Gastrocnemius medialis (tissue), 4 donors: Measurements from ENCODE around the gene SCD5. TPM values are rescaled to one million over a fixed set of nuclear protein-coding genes. Genes with fewer than 3 reads are reported as not detected.

Experiments used
- ATAC-seq, 2 donors: fragments of 150-250 bp; one replicate each; pipeline ENCODE4 v1.9.1; 2016
- DNase-seq, 2 donors: peaks; one replicate each; pipeline ENCODE4 v3.0.0-alpha.2; 2019
- H3K27ac ChIP-seq, 4 donors: fragments of 200-600 bp; sonication (generic); 1 replicate in 1 of 4; 2 replicates in 3 of 4; pipeline ENCODE4 v1.5.1; 2016 to 2018; ENCODE audit warnings: mild to moderate bottlenecking in 2 of 4, moderate library complexity in 1 of 4
- H3K27me3 ChIP-seq, 3 donors: fragments of 200-600 bp; sonication (generic) in 2 of 3; 1 replicate in 1 of 3; 2 replicates in 2 of 3; pipeline versions ENCODE4 v1.5.1 to v1.6.0; 2016 to 2019; ENCODE audit warnings: mild to moderate bottlenecking in 1 of 3, moderate library complexity in 1 of 3
- H3K36me3 ChIP-seq, 2 donors: fragments of 200-600 bp; sonication (generic) in 1 of 2; one replicate each; pipeline ENCODE4 v1.5.1; 2017 to 2018
- H3K4me1 ChIP-seq, 2 donors: fragments of 200-600 bp; sonication (generic) in 1 of 2; one replicate each; pipeline ENCODE4 v1.5.1; 2016 to 2017; ENCODE audit warnings: mild to moderate bottlenecking in 2 of 2
- H3K4me3 ChIP-seq, 4 donors: fragments of 200-600 bp; sonication (generic) in 3 of 4; 1 replicate in 1 of 4; 2 replicates in 3 of 4; pipeline ENCODE4 v1.5.1; 2016 to 2019; ENCODE audit warnings: mild to moderate bottlenecking in 2 of 4
- H3K9me3 ChIP-seq, 3 donors: fragments of 200-600 bp; sonication (generic) in 2 of 3; 1 replicate in 1 of 3; 2 replicates in 2 of 3; pipeline ENCODE4 v1.5.1; 2016 to 2019
- CTCF ChIP-seq, 5 experiments: fragments of 450-650 bp in 3 of 5; fragments of 200-600 bp in 2 of 5; sonication (generic) in 2 of 5; IDR thresholded peaks in 4 of 5; conservative IDR thresholded peaks in 1 of 5; 1 replicate in 4 of 5; 2 replicates in 1 of 5; pipeline ENCODE4 v1.5.1; 2016 to 2019; ENCODE audit warnings: antibody characterized with exemption in 5 of 5, mild to moderate bottlenecking in 3 of 5, moderate library complexity in 3 of 5
- POLR2A ChIP-seq, 2 donors: fragments of 450-650 bp; IDR thresholded peaks; one replicate each; pipeline ENCODE4 v1.6.1; 2017; ENCODE audit warnings: antibody characterized with exemption in 2 of 2, mild to moderate bottlenecking in 2 of 2, moderate library complexity in 2 of 2
- in situ Hi-C, 4 donors: fragments of 200-750 bp; cut with MboI; loops; one replicate each; pipeline versions ENCODE4 v1.15.0 to v1.8.0; 2017; ENCODE audit warnings: low sequenced_read_pairs in 4 of 4
- intact Hi-C: fragments of 100-400 bp; cut with DNase I; formaldehyde crosslinking; loops from one replicate; pipeline ENCODE4 v1.15.1; 2023; ENCODE audit warnings: low total_unique reads
- total RNA-seq, 4 donors: library from RNA; depleted of rRNA; stranded (reverse); fragments of >200 nt; gene quantifications; one replicate each; pipeline versions ENCODE4 v1.1.0 to v1.2.3, GENCODE V29; 2016

SCD5 gene
- total RNA-seq, 4 donors from 2014 or later = 0.68 to 2.4 (median 1.4) TPM

- Histone ChIP-seq H3K9me3 (no peaks in the 10 kb centered on the region), H3K27me3 (no peaks in the 10 kb centered on the region), H3K4me3 (no peak overlapping the region), H3K36me3 (no peaks in the 10 kb centered on the region), H3K27ac (no peak overlapping the region), H3K4me1 (no peaks in the 10 kb centered on the region)
- DNase-seq = no peak
- TF ChIP-seq CTCF (IDR thresholded peaks at IDR 0.05 in 4 of 5, conservative IDR thresholded peaks at IDR 0.05 in 1 of 5) (no peak), POLR2A (IDR thresholded peaks at IDR 0.05) (no peak)
- intact Hi-C loops (no loop called here), in situ Hi-C loops (no loop called here)
- ATAC-seq = no peak
Observed at GRCh38 chr4:82747686-82748575, 50.7 kb downstream of the SCD5 start.

- intact Hi-C loops = no loop called here
- no peak for ATAC-seq
- Histone ChIP-seq H3K27ac (no peak overlapping the region), H3K27me3 (no peaks in the 10 kb centered on the region), H3K9me3 (no peaks in the 10 kb centered on the region), H3K4me3 (no peak overlapping the region), H3K36me3 (no peaks in the 10 kb centered on the region), H3K4me1 (no peaks in the 10 kb centered on the region)
- no peak for DNase-seq
- TF ChIP-seq POLR2A (IDR thresholded peaks at IDR 0.05) = no peak
- TF ChIP-seq CTCF (IDR thresholded peaks at IDR 0.05 in 4 of 5, conservative IDR thresholded peaks at IDR 0.05 in 1 of 5) = no peak
- in situ Hi-C loops = no loop called here
Observed at GRCh38 chr4:82746705-82747574, 51.7 kb downstream of the SCD5 start.

- in situ Hi-C loops = no loop called here
- no peaks in the 10 kb centered on the region for H3K9me3 ChIP-seq
- H3K36me3 ChIP-seq = no peaks in the 10 kb centered on the region
- H3K4me3 ChIP-seq = no peak overlapping the region
- ATAC-seq (no peak), DNase-seq (no peak)
- TF ChIP-seq CTCF (IDR thresholded peaks at IDR 0.05 in 4 of 5, conservative IDR thresholded peaks at IDR 0.05 in 1 of 5) (no peak), POLR2A (IDR thresholded peaks at IDR 0.05) (no peak)
- H3K4me1 ChIP-seq = no peaks in the 10 kb centered on the region
- H3K27ac ChIP-seq = no peak overlapping the region
- H3K27me3 ChIP-seq = no peaks in the 10 kb centered on the region
- intact Hi-C loops = no loop called here
Observed at GRCh38 chr4:82745173-82745842, 53.3 kb downstream of the SCD5 start.

GRCh38 chr4:82744284-82744968 lies 54.2 kb downstream of the SCD5 start:
- Histone ChIP-seq H3K9me3 (no peaks in the 10 kb centered on the region), H3K4me3 (no peak overlapping the region), H3K27me3 (no peaks in the 10 kb centered on the region), H3K27ac (no peak overlapping the region), H3K4me1 (no peaks in the 10 kb centered on the region), H3K36me3 (no peaks in the 10 kb centered on the region)
- intact Hi-C loops = no loop called here
- DNase-seq (no peak), ATAC-seq (no peak)
- no peak for TF ChIP-seq CTCF (IDR thresholded peaks at IDR 0.05 in 4 of 5, conservative IDR thresholded peaks at IDR 0.05 in 1 of 5)
- TF ChIP-seq POLR2A (IDR thresholded peaks at IDR 0.05) = no peak
- in situ Hi-C loops = no loop called here
